ENCODE measurements around the gene NOL4. TPM values are rescaled to one million over a fixed set of nuclear protein-coding genes. Genes with fewer than 3 reads are reported as not detected.

NOL4 gene
- total RNA-seq, 1 experiment from 2014 or later: 1.1 TPM

GRCh38 chr18:34207344-34207851, 17.3 kb downstream of the NOL4 start:
- intact Hi-C loops (cut with micrococcal nuclease; ENCODE audit: unreplicated experiment) (no loop called here), in situ Hi-C loops (cut with HindIII; ENCODE audit: low pct_unique_long_range_greater_than_20kb, low sequenced_read_pairs) (no loop called here)
- TF ChIP-seq CTCF (IDR thresholded peaks at IDR 0.05): no peak
- Histone ChIP-seq H3K4me3 (ENCODE audit: low read depth in 2 of 2, low read length in 2 of 2) (no peak overlapping the region), H3K27me3 (ENCODE audit: control insufficient read depth, insufficient read depth, low read length) (no peaks in the 10 kb centered on the region), H3K36me3 (ENCODE audit: control insufficient read depth, insufficient read depth, low read length) (no peaks in the 10 kb centered on the region), H3K4me1 (ENCODE audit: control insufficient read depth, insufficient read depth, low read length) (no peaks in the 10 kb centered on the region), H3K27ac (ENCODE audit: low read length) (no peak overlapping the region), H3K9me3 (ENCODE audit: control insufficient read depth, insufficient read depth, low read depth, low read length) (no peaks in the 10 kb centered on the region)
- no peak for ATAC-seq
- BruUV-seq (replicated peaks): no TSS peak
- ChIA-PET POLR2A (no interaction called here), CTCF (no interaction called here)
- DNase-seq (ENCODE audit: low read depth, low spot score): no peak

- Histone ChIP-seq H3K4me1 (ENCODE audit: control insufficient read depth, insufficient read depth, low read length) (no peaks in the 10 kb centered on the region), H3K27me3 (ENCODE audit: control insufficient read depth, insufficient read depth, low read length) (no peaks in the 10 kb centered on the region), H3K27ac (ENCODE audit: low read length) (no peak overlapping the region), H3K9me3 (ENCODE audit: control insufficient read depth, insufficient read depth, low read depth, low read length) (no peaks in the 10 kb centered on the region), H3K4me3 (ENCODE audit: low read depth in 2 of 2, low read length in 2 of 2) (no peak overlapping the region), H3K36me3 (ENCODE audit: control insufficient read depth, insufficient read depth, low read length) (no peaks in the 10 kb centered on the region)
- ATAC-seq (no peak), DNase-seq (ENCODE audit: low read depth, low spot score) (no peak)
- CTCF ChIA-PET: no interaction called here
- intact Hi-C loops (cut with micrococcal nuclease; ENCODE audit: unreplicated experiment) (no loop called here), in situ Hi-C loops (cut with HindIII; ENCODE audit: low pct_unique_long_range_greater_than_20kb, low sequenced_read_pairs) (no loop called here)
- POLR2A ChIA-PET: no interaction called here
- BruUV-seq (replicated peaks): no TSS peak
- TF ChIP-seq REST (IDR thresholded peaks at IDR 0.05; ENCODE audit: insufficient read depth in 1 of 2, low read depth in 2 of 2, low read length in 1 of 2) (no peak), POLR2AphosphoS5 (IDR thresholded peaks at IDR 0.05; ENCODE audit: low read depth, low read length) (no peak), TCF7L2 (IDR thresholded peaks at IDR 0.05; ENCODE audit: low read depth, low read length) (no peak), CTCF (IDR thresholded peaks at IDR 0.05) (no peak), SIN3A (IDR thresholded peaks at IDR 0.05; ENCODE audit: borderline replicate concordance, insufficient read depth, low read depth, low read length) (no peak)
These were observed 20.8 kb downstream of the NOL4 start for GRCh38 chr18:34203866-34204265.

GRCh38 chr18:34196256-34196655, 28.5 kb downstream of the NOL4 start:
- in situ Hi-C loops (cut with HindIII; ENCODE audit: low pct_unique_long_range_greater_than_20kb, low sequenced_read_pairs) (no loop called here), intact Hi-C loops (cut with micrococcal nuclease; ENCODE audit: unreplicated experiment) (no loop called here)
- ChIA-PET CTCF (no interaction called here), POLR2A (no interaction called here)
- Histone ChIP-seq H3K9me3 (ENCODE audit: control insufficient read depth, insufficient read depth, low read depth, low read length) (0 out of 2 replicates have a peak, but pooled peaks cover 3% of the 10 kb centered on the region), H3K4me1 (ENCODE audit: control insufficient read depth, insufficient read depth, low read length) (no peaks in the 10 kb centered on the region), H3K36me3 (ENCODE audit: control insufficient read depth, insufficient read depth, low read length) (no peaks in the 10 kb centered on the region), H3K27me3 (ENCODE audit: control insufficient read depth, insufficient read depth, low read length) (no peaks in the 10 kb centered on the region), H3K27ac (ENCODE audit: low read length) (no peak overlapping the region), H3K4me3 (ENCODE audit: low read depth in 2 of 2, low read length in 2 of 2) (no peak overlapping the region)
- no peak for ATAC-seq
- DNase-seq (ENCODE audit: low read depth, low spot score): no peak
- no TSS peak for BruUV-seq (replicated peaks)
- no peak for TF ChIP-seq SIN3A (IDR thresholded peaks at IDR 0.05; ENCODE audit: borderline replicate concordance, insufficient read depth, low read depth, low read length)
- TF ChIP-seq TCF7L2 (IDR thresholded peaks at IDR 0.05; ENCODE audit: low read depth, low read length): no peak
- TF ChIP-seq CTCF (IDR thresholded peaks at IDR 0.05): no peak

All from Panc1 (cell line).